GM13977 (cell line): ENCODE data around the gene SIGLEC9.
"Not testable (repeated sequence)": the region's sequence is repeated elsewhere in the genome, so short reads cannot be mapped to it uniquely, and the experiment has no call there.

Source experiments
- DNase-seq: peaks from one replicate; pipeline ENCODE4 v3.0.0; 2012; ENCODE audit warnings: low spot score
- CTCF ChIP-seq: IDR thresholded peaks from 2 replicates; pipeline ENCODE4 v1.5.1; 2012; ENCODE audit warnings: mild to moderate bottlenecking, control low read depth; ENCODE audit not compliant: insufficient read depth; ENCODE audit errors: extremely low read depth, missing control alignments
- in situ Hi-C: fragments of 300-500 bp; cut with MboI; formaldehyde crosslinking; loops from one replicate; pipeline ENCODE4 v1.12.0; 2022; ENCODE audit warnings: low sequenced_read_pairs, low pct_unique_long_range_greater_than_20kb, mixed read lengths, inconsistent platforms; ENCODE audit not compliant: unreplicated experiment

Gene SIGLEC9

GRCh38 chr19:51140441-51140840, 15.7 kb downstream of the SIGLEC9 start:
- no peak for TF ChIP-seq CTCF
- in situ Hi-C loops = no loop called here
- no peak for DNase-seq

GRCh38 chr19:51141181-51141580, 16.5 kb downstream of the SIGLEC9 start:
- TF ChIP-seq CTCF = no peak
- in situ Hi-C loops = no loop called here
- no peak for DNase-seq

GRCh38 chr19:51142119-51142518, 17.4 kb downstream of the SIGLEC9 start, which contains the start of gene SIGLEC7:
TSS of gene SIGLEC7 (plus strand) at chr19:51142301. CDS start at chr19:51142370, 69 bp downstream.
- no peak for TF ChIP-seq CTCF
- no peak for DNase-seq

GRCh38 chr19:51142809-51143475, 18.2 kb downstream of the SIGLEC9 start:
- DNase-seq, in situ Hi-C loops: not testable (repeated sequence)

More at GRCh38 chr19:51142119-51142518, 17.4 kb downstream of the SIGLEC9 start, which contains the start of gene SIGLEC7:
- in situ Hi-C loops = no loop called here

GRCh38 chr19:51143486-51143885, 18.8 kb downstream of the SIGLEC9 start:
- in situ Hi-C loops = no loop called here
- TF ChIP-seq CTCF = no peak
- no peak for DNase-seq

- TF ChIP-seq CTCF = no peak
- no peak for DNase-seq
- in situ Hi-C loops = no loop called here
Observed at GRCh38 chr19:51144482-51145045, 19.9 kb downstream of the SIGLEC9 start.

- in situ Hi-C loops = no loop called here
- DNase-seq = no peak
- no peak for TF ChIP-seq CTCF
Observed at GRCh38 chr19:51145916-51146493, 21.3 kb downstream of the SIGLEC9 start.
